Omental fat pad (tissue), 4 donors: ENCODE results near the gene MED16. TPM values are rescaled to one million over a fixed set of nuclear protein-coding genes. Genes with fewer than 3 reads are reported as not detected.

Experiments
- ATAC-seq: fragments of 150-250 bp; one replicate; pipeline ENCODE4 v1.9.1; 2016; ENCODE audit warnings: mild to moderate bottlenecking, moderate library complexity; ENCODE audit not compliant: low FRiP score
- DNase-seq: peaks from one replicate; pipeline ENCODE4 v3.0.0-alpha.2; 2019; ENCODE audit warnings: low spot score
- total RNA-seq, 4 donors: library from RNA; depleted of rRNA; stranded (reverse); fragments of >200 nt; gene quantifications; one replicate each; pipeline ENCODE4 v1.1.0, GENCODE V29; 2016
- TF ChIP-seq, protein P1 (sequence below), 3 donors: fragments of 450-650 bp; IDR thresholded peaks; one replicate each; pipeline ENCODE4 v1.5.1; 2016 to 2017; ENCODE audit warnings: antibody characterized with exemption in 3 of 3, mild to moderate bottlenecking in 3 of 3, moderate library complexity in 2 of 3

MED16 gene
- total RNA-seq, 4 donors from 2014 or later, result 20.1 to 34.0 (median 24.5) TPM

DNA sequence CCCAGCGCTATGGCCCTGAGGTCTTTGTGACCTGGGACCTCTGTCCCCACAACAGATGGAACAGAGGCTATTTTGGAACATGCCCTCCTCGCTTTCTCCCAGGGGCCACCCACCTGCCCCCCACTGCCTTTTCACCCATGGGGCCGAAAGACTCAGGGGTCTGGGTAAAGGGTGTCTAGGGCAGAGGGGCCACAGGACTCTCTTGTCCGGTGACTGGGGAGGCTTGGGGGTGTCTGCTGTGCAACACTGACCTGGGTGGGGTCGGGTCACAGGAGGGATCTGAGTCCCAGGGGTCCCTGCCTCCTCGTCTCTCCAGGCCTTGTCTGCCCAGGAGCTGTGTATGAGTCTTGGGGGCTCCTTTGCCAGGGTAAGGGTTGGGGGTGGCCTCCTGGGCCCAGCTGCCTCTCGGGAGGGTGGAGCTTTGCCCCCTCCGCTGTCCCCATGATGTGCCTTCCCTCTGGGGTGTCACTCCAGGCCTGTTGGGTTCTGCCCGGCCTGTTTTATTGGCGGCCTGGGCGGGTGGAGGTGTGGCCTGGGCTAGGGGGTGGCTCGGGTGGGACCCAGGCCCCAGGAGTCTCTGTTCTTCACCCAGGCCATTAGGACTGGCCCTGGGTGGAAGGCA, 34.9 kb upstream of the MED16 start:
- ATAC-seq, result no peak
- DNase-seq, result no peak
- TF ChIP-seq, protein P1, sequence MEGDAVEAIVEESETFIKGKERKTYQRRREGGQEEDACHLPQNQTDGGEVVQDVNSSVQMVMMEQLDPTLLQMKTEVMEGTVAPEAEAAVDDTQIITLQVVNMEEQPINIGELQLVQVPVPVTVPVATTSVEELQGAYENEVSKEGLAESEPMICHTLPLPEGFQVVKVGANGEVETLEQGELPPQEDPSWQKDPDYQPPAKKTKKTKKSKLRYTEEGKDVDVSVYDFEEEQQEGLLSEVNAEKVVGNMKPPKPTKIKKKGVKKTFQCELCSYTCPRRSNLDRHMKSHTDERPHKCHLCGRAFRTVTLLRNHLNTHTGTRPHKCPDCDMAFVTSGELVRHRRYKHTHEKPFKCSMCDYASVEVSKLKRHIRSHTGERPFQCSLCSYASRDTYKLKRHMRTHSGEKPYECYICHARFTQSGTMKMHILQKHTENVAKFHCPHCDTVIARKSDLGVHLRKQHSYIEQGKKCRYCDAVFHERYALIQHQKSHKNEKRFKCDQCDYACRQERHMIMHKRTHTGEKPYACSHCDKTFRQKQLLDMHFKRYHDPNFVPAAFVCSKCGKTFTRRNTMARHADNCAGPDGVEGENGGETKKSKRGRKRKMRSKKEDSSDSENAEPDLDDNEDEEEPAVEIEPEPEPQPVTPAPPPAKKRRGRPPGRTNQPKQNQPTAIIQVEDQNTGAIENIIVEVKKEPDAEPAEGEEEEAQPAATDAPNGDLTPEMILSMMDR (IDR thresholded peaks at IDR 0.05), result no peak

DNA sequence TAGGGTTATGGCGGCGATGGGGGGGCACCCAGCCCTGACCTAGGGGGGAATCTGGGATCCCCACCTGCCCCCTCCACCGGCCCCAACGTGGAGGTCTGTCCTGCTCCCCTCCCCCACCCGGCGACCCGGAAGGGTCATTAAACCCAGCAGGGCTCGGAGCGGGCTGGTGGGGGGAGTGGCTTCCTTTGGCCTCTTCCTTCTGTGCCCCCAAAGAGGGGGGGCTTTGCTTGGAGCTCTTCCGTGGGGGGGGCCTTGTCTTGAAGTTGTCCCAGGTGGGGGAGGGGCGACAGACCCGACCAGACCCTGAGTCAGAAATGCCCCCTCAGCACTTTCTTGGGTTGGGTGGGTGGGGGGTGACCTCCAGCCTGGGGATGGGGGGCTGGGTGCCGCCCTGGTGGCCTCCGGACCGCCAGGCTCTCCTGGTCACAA, 34.4 kb upstream of the MED16 start:
- TF ChIP-seq, protein P1 (IDR thresholded peaks at IDR 0.05), result no peak
- DNase-seq, result no peak
- no peak for ATAC-seq

DNA sequence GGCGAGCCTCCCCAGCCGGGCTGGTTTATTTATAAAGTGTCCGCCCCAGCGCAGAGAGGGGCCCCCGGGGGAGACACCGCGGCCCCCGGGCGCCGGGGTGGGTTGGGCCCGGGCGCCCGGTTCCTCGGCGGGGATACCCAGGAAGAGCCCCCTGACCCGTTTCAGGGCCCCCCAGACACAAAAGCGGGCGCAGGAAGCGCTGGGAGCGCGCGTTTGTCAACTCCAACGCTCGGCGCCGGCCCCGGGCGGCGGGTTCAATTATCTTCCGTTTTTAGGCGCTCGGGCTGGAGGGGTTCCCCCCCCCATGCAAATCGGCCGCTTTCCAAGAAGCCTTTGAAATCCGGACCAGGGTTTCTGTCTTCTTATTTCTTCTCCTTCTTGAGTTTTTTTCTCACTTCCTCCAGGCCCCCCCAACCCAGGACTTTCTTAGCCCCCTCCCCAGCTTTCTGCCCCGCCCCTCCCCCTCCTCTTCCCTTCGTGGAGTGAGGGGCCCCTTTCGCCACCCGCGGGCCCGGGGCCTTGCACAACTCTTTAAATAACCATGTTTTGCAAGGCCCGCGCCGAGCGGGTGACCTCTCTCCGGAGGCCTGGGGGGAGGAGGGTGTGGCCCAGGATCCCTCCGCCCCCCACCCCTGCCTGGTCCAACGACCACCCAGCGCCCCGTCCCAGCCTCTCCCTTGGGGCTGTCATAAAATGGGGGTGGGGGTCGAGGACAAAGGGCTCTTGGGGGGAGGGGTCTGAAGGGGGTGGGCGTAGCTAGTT, 33.8 kb upstream of the MED16 start:
- no peak for DNase-seq
- ATAC-seq, result no peak
- TF ChIP-seq, protein P1 (IDR thresholded peaks at IDR 0.05), result no peak

DNA sequence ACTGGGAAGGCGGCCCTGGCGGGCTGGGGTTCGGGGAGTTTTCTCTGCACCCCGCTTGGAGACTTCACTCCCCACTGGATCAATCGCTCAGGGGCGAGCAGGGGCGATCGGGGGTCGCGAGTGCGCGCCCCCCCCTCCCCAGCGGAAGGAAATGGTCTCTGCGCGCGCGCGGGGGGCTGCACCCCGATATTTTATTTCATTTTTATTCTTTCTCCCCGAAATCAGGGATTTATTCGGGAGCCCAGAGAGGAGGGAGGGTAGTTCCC, 33.3 kb upstream of the MED16 start:
- no peak for DNase-seq
- no peak for ATAC-seq
- TF ChIP-seq, protein P1 (IDR thresholded peaks at IDR 0.05), result no peak

DNA sequence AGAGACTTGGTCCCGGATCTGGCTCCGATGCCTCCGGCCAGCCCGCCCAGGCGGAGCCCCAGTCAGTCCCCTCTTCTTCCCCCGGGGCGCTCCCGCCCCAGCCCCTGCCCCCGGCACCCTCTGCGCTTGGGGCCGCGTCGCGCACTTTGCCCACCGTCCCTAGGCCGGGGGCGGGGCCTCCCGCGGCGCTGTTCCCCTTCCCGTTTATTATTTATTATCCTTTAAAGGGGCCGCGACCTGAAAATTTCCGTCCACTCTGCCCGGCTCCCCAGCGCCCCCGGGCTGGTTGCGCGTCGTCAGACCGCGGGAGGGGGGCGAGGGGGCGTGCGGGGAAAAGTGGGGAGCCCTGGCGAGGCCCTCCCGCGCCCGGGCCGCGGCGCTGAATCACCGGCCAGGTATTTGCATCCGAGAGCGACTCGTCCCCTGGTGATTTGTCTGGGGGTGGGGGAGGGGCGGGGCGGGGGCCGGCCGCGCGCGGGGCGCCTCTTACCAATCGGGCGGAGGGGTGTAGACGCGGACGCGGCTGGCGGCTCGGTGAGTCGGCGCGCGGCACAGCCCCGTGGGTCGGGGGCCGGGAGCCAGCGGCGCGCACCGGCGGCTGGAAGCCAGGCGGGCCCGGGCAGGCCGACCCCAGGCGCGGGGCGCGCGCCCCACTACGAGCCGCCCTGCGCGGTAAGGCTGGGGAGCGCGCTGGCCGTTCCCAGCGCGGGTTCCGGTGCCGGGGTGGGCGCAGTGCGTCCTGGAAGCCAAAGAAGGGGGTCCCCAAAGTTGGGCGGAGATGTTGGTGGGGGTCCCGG, 32.7 kb upstream of the MED16 start, which contains the start of gene ARID3A:
Gene ARID3A (plus strand): TSS at position 510 of the 797 bp plus-strand sequence. CDS start 3,494 bp downstream, outside the sequence.
- peak; percentile 78 for ATAC-seq
- TF ChIP-seq, protein P1 (IDR thresholded peaks at IDR 0.05), result no peak
- peak; percentile 40 for DNase-seq

DNA sequence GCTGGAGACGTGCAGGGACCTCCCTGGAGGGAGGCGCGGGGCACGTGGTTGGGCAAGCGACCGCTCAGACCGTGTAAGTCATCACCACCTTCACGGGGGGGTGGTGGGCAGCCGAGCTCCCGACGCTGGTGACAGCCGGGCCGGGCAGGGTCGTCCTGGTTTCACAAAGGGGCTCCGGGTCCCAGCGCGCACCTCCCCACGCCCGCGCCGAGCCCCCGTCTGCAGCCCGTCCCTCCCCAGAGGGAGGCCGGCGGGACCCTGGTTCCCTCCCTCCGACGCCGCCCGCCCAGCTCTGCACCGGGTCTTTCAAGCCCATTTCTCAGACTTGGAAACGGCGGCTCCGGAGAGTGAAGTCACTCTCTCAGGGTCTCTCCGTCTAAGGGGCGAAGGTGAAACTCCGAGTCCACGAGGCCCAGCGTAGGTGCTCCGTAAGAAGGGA, 32.1 kb upstream of the MED16 start:
- TF ChIP-seq, protein P1 (IDR thresholded peaks at IDR 0.05), result no peak
- DNase-seq (no peak), ATAC-seq (peak; percentile 38)
